M059J (cell line): Measurements from ENCODE around the gene GRPR. TPM values are rescaled to one million over a fixed set of nuclear protein-coding genes. Genes with fewer than 3 reads are reported as not detected.

Experiments
- DNase-seq: peaks from one replicate; pipeline ENCODE4 v3.0.0-alpha.2; 2012; ENCODE audit warnings: low read depth
- total RNA-seq: library from RNA; depleted of rRNA; stranded (reverse); fragments of >200 nt; shearing (Covaris generic); gene quantifications from 2 replicates; pipeline ENCODE4 v1.2.3, GENCODE V29; 2014; rRNA removed

GRPR gene
- 0.15 and 0.32 TPM in 2 replicates for total RNA-seq

DNA sequence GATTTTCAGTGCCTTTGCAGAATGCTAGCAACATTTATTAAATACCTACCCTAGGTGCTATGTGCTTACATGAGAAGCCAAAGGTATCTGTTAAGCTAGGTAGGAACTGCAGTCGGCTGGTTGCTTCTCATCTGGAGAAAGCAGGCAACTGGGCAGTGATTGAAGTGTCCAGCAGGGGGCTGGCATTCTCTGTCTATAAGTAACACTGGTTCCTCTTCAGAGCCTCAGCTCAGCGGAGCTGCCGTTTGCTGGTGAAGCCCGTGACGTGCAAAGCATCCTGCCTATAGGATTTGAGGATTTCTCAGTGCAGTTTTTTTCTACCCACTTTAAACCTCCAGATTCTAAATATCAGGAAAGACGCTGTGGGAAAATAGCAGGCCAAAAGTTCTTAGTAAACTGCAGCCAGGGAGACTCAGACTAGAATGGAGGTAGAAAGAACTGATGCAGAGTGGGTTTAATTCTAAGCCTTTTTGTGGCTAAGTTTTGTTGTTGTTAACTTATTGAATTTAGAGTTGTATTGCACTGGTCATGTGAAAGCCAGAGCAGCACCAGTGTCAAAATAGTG, at the start of gene GRPR:
GRPR (plus strand) TSS at position 344 of the 565 bp plus-strand sequence. CDS start 389 bp downstream, outside the sequence.
- DNase-seq, result peak; percentile 82

GRCh38 chrX:16075087-16075486, 48.3 kb upstream of the GRPR start:
- DNase-seq, result peak; percentile 20

GRCh38 chrX:16076834-16077233, 46.5 kb upstream of the GRPR start:
- DNase-seq, result no peak

DNA sequence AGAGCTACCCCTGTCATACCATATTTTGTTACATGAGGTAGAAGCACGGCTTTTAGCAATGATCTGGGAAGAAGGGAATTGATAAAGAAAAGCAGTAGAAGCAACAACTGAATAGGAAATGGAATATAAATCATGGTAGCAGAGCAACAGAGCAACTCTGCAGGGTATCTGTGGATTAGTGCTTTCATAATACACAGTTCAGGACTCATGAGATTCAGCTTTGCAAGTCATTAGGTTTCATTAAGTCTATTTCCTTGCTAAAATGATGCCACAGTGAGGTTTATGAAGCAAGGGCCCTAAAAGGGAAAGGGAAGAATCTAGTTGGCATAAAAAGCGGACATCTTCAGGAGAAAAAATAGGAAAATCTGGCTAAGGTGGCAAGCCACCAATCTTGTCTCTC, 45.6 kb upstream of the GRPR start:
- no peak for DNase-seq

DNA sequence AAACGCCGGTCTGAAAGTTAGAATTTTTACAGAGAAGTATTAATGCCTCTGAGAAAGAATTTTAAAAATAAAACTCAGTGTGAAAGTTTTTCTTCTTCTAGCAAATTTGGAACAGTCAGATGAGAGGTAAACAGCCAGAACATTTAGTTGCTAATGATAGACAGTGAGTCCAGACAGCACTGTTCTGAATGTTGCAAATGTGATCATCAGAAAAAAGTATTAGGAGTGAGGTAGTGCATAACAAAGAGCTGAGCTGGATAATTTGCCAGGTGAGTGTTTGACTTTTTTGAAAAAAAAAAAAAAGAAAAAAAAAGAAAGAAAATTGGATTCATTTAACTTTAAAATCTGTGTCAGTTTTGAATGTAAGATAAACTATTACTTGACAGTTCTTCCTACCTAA, 42.0 kb upstream of the GRPR start:
- no peak for DNase-seq

GRCh38 chrX:16082470-16083085, 40.8 kb upstream of the GRPR start:
- no peak for DNase-seq

- DNase-seq, result no peak
Measured at GRCh38 chrX:16087076-16087475, 36.3 kb upstream of the GRPR start.

DNA sequence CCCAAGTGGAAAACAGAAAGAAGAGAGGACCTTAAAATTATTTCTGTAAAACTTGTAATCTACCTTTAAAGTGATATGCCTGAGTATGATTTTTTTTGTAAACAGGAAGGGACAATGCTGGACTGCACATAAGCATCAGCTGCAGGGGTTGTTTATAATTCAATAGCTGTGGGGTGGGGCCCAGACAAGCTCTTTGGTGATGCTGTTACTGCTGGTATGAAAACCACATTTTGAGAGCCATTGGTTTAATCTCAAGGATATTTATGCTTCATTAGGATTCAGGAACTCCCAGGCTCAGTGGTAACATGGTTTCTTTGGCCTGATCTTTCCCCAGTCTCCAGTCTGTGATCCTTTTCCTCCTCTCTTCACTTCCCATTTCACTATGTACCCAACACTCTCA, 34.3 kb upstream of the GRPR start:
- no peak for DNase-seq

- DNase-seq, result no peak
Measured at GRCh38 chrX:16096141-16096540, 27.2 kb upstream of the GRPR start.

- DNase-seq, result no peak
Measured at GRCh38 chrX:16100673-16101072, 22.7 kb upstream of the GRPR start.

- no peak for DNase-seq
Measured at GRCh38 chrX:16101581-16101980, 21.8 kb upstream of the GRPR start.

DNA sequence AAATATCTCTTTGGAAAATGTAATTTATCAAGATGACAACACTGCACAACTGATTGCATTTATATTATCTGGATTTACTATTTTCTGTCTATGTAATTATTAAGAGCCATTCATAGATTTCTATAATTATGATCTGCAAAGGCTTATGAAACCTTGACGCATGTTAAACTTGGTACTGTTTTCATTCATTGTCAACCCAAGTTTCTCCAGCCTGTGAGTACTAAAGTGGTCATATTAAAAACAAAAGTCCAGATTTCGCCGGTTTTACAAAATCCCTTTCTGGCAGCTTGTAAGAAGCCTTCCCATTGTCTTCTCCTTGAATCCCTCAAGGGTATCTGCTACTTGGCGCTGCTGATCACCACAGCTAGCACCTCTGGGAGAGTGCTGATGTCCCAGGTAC, 19.7 kb upstream of the GRPR start:
- no peak for DNase-seq

DNA sequence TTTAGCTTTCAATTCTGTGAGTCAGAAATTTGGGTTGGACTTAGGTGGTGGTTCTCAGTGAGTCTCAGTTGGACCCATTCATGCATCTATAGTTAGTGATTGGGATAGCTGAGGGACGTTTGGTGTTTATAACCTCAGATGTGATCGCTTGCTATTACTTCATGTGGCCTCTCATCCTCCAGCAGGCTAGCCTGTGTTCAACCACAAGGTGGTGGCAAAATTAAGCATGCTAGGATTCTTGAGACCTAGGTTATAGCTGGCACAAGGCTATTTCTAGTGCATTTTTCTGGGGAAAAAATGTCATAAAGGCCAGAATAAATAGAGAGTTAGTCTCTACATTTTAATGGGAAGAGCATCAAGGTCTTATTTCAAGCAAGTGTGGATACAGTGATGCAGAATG, 10.9 kb upstream of the GRPR start:
- no peak for DNase-seq

DNA sequence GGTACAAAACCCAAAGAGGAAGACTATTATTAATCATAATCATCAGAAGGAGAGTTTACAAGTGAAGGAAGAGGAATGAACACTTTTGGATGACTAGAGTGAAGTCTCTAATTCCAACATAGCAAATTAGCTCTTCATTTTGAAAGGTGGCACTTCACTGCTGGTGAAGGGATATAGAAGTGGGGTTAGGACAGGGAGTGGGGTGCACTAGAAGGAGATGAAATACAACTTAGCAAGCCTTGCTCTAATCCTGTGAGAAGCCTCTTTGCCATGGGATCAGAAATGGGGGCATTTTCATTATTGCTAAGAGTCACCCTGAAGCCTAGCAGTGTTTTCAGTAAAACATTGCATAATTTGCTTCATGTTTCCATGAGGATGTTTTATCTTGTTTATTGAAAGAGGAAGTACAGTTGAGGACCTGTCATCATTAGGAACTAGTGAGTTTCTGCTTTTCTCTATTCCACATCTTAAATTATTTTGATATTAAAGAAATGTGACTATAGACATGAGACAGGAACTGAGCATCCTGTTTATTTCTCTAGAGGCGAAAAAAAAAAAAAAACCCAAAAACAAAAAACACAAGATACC, 9.3 kb upstream of the GRPR start:
- DNase-seq, result peak; percentile 4

GRCh38 chrX:16114611-16115010, 8.8 kb upstream of the GRPR start:
- DNase-seq, result peak; percentile 84

DNA sequence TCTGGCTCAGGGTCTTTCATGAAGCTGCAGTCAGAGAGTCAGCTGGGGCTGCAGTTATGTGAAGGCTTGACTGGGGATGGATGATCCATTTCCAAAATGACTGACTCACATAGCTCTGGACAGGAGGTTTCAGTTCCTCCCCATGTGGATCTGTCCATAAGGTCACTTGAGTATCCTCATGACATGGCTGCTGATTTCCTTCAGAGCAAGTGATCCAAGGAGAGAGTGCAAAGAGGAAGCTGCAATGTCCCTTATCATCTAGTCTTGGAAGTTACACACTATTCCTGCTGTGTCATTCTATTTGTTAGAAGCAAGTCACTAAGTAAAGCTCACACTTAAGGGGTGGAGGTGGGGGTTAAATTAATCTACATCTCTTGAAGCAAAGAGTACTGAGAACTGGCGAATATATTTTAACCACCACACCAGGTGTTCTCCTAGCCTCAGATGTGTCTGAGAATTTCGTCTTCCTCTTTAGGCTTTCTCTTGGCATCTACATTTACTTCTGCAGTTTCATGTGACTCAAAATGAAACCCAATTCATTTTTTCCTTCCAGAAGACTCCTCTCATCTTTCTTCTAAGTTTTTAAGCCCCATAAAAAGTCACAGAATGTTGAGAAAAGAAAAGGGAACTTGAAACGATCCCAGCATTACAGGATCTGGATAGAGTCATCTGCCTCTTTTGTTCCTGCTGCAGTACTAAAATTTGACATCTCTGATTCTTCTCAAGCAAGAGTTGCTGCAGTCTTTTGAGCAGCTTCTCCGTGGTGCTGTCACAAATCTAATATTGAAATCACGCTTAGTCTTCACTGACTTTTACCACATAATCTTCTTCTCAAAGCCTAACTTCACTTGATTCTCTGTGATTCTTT, 3.8 kb upstream of the GRPR start:
- DNase-seq, result no peak

- DNase-seq, result no peak
Measured at GRCh38 chrX:16120431-16120830, 2.9 kb upstream of the GRPR start.

GRCh38 chrX:16124201-16124600, 836 bp downstream of the GRPR start:
- DNase-seq, result no peak

DNA sequence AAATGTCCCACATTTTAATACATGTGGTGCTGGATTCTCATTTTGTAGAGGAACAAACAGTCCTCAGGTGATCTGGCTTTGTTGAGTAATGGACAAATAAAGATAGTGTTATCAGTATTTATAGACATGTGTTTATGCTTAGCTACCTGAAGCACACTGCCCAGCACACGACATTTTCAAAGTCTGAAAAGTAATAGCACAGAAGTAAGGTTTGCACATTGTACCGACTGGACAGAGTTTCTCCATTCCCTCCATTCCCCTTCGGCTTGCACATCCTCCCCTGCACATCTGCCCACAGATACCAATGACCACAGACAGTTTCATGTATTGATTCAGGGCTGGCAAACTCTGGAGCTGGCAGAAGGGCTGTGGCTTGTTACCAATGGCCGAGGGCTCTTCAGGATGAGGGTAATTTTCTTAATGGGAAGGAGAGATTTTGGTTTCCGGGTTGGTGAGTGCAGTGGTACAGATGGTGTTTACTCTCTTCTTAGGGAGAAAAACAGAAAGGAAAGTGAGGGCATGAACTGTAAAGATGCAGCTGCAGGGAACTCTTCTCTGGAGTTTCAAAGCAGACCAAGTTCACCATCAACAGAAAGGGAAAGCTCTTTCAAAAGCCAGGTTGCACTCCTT, 2.3 kb downstream of the GRPR start:
- no peak for DNase-seq

GRCh38 chrX:16130707-16131106, 7.3 kb downstream of the GRPR start:
- no peak for DNase-seq

GRCh38 chrX:16134936-16135335, 11.6 kb downstream of the GRPR start:
- no peak for DNase-seq

- DNase-seq, result no peak
Measured at GRCh38 chrX:16136080-16136479, 12.7 kb downstream of the GRPR start.
